Panc1 (cell line): ENCODE data around the gene MAPK13. TPM values are rescaled to one million over a fixed set of nuclear protein-coding genes. Genes with fewer than 3 reads are reported as not detected.

Source experiments
- ATAC-seq: fragments of 200-7000 bp; cut with Tn5 transposase; 2 replicates; pipeline ENCODE4 v1.9.1; 2020; ENCODE audit warnings: mild to moderate bottlenecking, moderate library complexity
- BruUV-seq: library from RNA; stranded (reverse); fragments of 400-500 nt; replicated peaks from 2 replicates; lab custom pipeline; 2021; lab: Mats Ljungman, UMichigan
- CTCF ChIA-PET: fragments of 300-600 bp; sonication (Branson Sonifier 250); formaldehyde crosslinking; loops from one replicate; lab custom pipeline; 2022; ENCODE audit warnings: antibody characterized with exemption; lab: Charles Lee
- POLR2A ChIA-PET: fragments of 300-600 bp; sonication (Branson Sonifier 250); formaldehyde crosslinking; loops from one replicate; lab custom pipeline; 2022; ENCODE audit warnings: antibody characterized with exemption; lab: Charles Lee
- DNase-seq: peaks from one replicate; pipeline ENCODE4 v3.0.0-alpha.2; 2010; ENCODE audit warnings: low read depth, low spot score
- H3K27ac ChIP-seq: 2 replicates; pipeline ENCODE4 v1.5.1; 2011; ENCODE audit warnings: mild to moderate bottlenecking, low read length, inconsistent platforms
- H3K27me3 ChIP-seq: fragments of 200-500 bp; sonication (Bioruptor generic); 2 replicates; pipeline ENCODE4 v1.6.0; 2014; ENCODE audit warnings: low read length, inconsistent platforms; ENCODE audit not compliant: control insufficient read depth, insufficient read depth
- H3K36me3 ChIP-seq: fragments of 200-500 bp; sonication (Bioruptor generic); 2 replicates; pipeline ENCODE4 v1.5.1; 2014; ENCODE audit warnings: inconsistent platforms, mild to moderate bottlenecking, low read length, moderate library complexity; ENCODE audit not compliant: control insufficient read depth, insufficient read depth
- H3K4me1 ChIP-seq: 2 replicates; pipeline ENCODE4 v1.5.1; 2011; ENCODE audit warnings: inconsistent platforms, mild to moderate bottlenecking, low read length, moderate library complexity; ENCODE audit not compliant: control insufficient read depth, insufficient read depth
- H3K4me3 ChIP-seq, 2 experiments: 2 replicates each; pipeline ENCODE4 v1.5.1; 2011 to 2012; ENCODE audit warnings: low read depth in 2 of 2, low read length in 2 of 2, mild to moderate bottlenecking in 2 of 2, inconsistent platforms in 1 of 2, moderate library complexity in 1 of 2
- H3K9me3 ChIP-seq: fragments of 200-500 bp; sonication (Bioruptor generic); 2 replicates; pipeline ENCODE4 v1.5.1; 2014; ENCODE audit warnings: low read depth, mild to moderate bottlenecking, inconsistent platforms, low read length, moderate library complexity; ENCODE audit not compliant: control insufficient read depth, insufficient read depth
- POLR2AphosphoS5 ChIP-seq: IDR thresholded peaks from 2 replicates; pipeline ENCODE4 v1.6.1; 2012; ENCODE audit warnings: mild to moderate bottlenecking, low read depth, low read length, moderate library complexity
- SIN3A ChIP-seq: IDR thresholded peaks from 2 replicates; pipeline ENCODE4 v1.6.1; 2012; ENCODE audit warnings: low read depth, mild to moderate bottlenecking, low read length, moderate library complexity, borderline replicate concordance; ENCODE audit not compliant: insufficient read depth
- TCF7L2 ChIP-seq: IDR thresholded peaks from 2 replicates; pipeline ENCODE4 v1.6.1; 2011; ENCODE audit warnings: mild to moderate bottlenecking, low read depth, low read length, inconsistent platforms
- in situ Hi-C: cut with HindIII; loops from 2 replicates; pipeline ENCODE4 v1.10.0; 2016; ENCODE audit warnings: low sequenced_read_pairs, low pct_unique_long_range_greater_than_20kb
- intact Hi-C: fragments of 100-400 bp; cut with micrococcal nuclease; formaldehyde crosslinking; loops from one replicate; pipeline ENCODE4 v1.10.0; 2022; ENCODE audit not compliant: unreplicated experiment
- total RNA-seq: library from RNA; stranded (reverse); gene quantifications from one replicate; pipeline ENCODE4 v1.2.1, GENCODE V29; 2021; ENCODE audit not compliant: unreplicated experiment
- TF ChIP-seq, protein P1 (sequence below): fragments of 450-650 bp; IDR thresholded peaks from 2 replicates; pipeline ENCODE4 v1.5.1; 2017; ENCODE audit warnings: mild to moderate bottlenecking
- TF ChIP-seq, protein P2 (sequence below), 2 experiments: IDR thresholded peaks; 2 replicates each; pipeline ENCODE4 v1.6.1; 2011 to 2012; ENCODE audit warnings: low read depth in 2 of 2, control low read depth in 1 of 2, low read length in 1 of 2, mild to moderate bottlenecking in 1 of 2, moderate library complexity in 1 of 2; ENCODE audit not compliant: insufficient read depth in 1 of 2

Gene MAPK13
- total RNA-seq, 1 experiment from 2014 or later: 2.5 TPM

DNA sequence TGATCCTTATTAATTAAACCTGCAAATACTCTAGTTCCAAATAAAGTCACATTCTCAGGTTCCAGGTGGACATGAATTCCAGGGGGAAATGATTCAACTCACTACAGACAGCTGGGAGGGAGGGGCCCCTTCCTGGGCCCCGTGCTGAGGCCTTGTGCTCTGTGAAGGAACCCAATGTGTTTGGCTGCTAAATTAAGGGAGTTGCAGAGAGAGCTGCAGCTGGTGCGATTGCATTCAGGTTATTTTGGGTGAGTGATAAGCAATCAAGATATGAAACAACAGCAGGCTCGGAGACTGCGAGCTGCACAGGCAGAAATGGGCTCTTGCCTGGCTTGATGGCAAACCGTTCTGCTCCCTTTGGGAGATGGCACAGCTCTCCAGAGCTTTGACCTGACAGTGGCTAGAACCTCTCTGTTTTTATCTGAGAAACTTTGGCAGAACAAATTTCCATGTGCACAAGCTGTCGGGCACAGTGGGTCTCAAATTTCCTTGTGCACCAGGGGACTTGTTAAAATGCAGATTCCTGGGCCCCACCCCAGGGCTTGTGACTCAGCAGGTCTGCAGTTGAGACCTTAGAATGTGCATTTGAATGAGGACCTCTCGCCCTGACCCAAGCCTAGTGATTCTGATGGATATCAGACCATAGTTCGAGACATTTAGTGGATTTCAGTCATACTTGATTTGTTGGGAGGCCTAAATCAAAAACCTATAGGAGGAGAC, 9.8 kb downstream of the MAPK13 start:
- ATAC-seq: no peak
- TF ChIP-seq, protein P1, sequence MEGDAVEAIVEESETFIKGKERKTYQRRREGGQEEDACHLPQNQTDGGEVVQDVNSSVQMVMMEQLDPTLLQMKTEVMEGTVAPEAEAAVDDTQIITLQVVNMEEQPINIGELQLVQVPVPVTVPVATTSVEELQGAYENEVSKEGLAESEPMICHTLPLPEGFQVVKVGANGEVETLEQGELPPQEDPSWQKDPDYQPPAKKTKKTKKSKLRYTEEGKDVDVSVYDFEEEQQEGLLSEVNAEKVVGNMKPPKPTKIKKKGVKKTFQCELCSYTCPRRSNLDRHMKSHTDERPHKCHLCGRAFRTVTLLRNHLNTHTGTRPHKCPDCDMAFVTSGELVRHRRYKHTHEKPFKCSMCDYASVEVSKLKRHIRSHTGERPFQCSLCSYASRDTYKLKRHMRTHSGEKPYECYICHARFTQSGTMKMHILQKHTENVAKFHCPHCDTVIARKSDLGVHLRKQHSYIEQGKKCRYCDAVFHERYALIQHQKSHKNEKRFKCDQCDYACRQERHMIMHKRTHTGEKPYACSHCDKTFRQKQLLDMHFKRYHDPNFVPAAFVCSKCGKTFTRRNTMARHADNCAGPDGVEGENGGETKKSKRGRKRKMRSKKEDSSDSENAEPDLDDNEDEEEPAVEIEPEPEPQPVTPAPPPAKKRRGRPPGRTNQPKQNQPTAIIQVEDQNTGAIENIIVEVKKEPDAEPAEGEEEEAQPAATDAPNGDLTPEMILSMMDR: no peak
- TF ChIP-seq POLR2AphosphoS5: no peak
- TF ChIP-seq SIN3A: no peak
- TF ChIP-seq, protein P2, sequence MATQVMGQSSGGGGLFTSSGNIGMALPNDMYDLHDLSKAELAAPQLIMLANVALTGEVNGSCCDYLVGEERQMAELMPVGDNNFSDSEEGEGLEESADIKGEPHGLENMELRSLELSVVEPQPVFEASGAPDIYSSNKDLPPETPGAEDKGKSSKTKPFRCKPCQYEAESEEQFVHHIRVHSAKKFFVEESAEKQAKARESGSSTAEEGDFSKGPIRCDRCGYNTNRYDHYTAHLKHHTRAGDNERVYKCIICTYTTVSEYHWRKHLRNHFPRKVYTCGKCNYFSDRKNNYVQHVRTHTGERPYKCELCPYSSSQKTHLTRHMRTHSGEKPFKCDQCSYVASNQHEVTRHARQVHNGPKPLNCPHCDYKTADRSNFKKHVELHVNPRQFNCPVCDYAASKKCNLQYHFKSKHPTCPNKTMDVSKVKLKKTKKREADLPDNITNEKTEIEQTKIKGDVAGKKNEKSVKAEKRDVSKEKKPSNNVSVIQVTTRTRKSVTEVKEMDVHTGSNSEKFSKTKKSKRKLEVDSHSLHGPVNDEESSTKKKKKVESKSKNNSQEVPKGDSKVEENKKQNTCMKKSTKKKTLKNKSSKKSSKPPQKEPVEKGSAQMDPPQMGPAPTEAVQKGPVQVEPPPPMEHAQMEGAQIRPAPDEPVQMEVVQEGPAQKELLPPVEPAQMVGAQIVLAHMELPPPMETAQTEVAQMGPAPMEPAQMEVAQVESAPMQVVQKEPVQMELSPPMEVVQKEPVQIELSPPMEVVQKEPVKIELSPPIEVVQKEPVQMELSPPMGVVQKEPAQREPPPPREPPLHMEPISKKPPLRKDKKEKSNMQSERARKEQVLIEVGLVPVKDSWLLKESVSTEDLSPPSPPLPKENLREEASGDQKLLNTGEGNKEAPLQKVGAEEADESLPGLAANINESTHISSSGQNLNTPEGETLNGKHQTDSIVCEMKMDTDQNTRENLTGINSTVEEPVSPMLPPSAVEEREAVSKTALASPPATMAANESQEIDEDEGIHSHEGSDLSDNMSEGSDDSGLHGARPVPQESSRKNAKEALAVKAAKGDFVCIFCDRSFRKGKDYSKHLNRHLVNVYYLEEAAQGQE (IDR thresholded peaks at IDR 0.05; ENCODE audit: insufficient read depth in 1 of 2, low read depth in 2 of 2, low read length in 1 of 2): no peak
- no peak for TF ChIP-seq TCF7L2
- no peak for DNase-seq
- POLR2A ChIA-PET: no interaction called here
- CTCF ChIA-PET: no interaction called here
- H3K36me3 ChIP-seq: no peaks in the 10 kb centered on the region
- no peaks in the 10 kb centered on the region for H3K4me1 ChIP-seq
- no peaks in the 10 kb centered on the region for H3K9me3 ChIP-seq
- intact Hi-C loops: no loop called here
- BruUV-seq: no TSS peak
- in situ Hi-C loops: no loop called here
- H3K27me3 ChIP-seq: no peaks in the 10 kb centered on the region
- H3K4me3 ChIP-seq: no peak overlapping the region
- no peak overlapping the region for H3K27ac ChIP-seq

GRCh38 chr6:36141091-36141490, 10.8 kb downstream of the MAPK13 start:
- in situ Hi-C loops: no loop called here
- Histone ChIP-seq H3K36me3 (no peaks in the 10 kb centered on the region), H3K27me3 (no peaks in the 10 kb centered on the region), H3K4me1 (no peaks in the 10 kb centered on the region), H3K27ac (no peak overlapping the region), H3K9me3 (no peaks in the 10 kb centered on the region), H3K4me3 (no peak overlapping the region)
- DNase-seq (no peak), ATAC-seq (no peak)
- intact Hi-C loops: no loop called here
- ChIA-PET POLR2A (interaction anchor here (0.5 kb wide), 1 partner anchor 197 kb away, joined by 15 read pairs; no protein-coding TSS in a partner anchor), CTCF (no interaction called here)
- BruUV-seq: no TSS peak
- TF ChIP-seq, protein P1: no peak
- TF ChIP-seq POLR2AphosphoS5: no peak
